Measurements from ENCODE around the gene SETD4.

Gene SETD4

DNA sequence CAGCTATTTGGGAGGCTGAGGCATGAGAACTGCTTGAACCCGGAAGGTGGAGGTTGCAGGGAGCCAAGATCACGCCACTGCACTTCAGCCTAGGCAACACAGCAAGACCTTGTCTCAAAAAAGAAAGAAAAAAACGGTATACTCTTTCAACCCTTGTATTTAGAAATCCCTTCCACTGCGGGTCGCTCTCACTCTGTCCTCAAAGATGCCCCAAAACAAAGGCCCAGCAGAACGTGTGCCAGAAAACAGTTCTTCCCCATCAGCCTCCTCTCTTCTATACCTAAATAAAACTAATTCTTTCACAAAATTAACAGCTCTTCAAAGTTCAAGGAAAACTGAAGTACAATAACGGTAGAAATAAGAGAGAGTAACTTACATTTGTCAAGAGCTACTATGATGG, 13.2 kb downstream of the SETD4 start:
- Histone ChIP-seq H3K4me1 (ENCODE audit: insufficient read depth, low read length) (no peaks in the 10 kb centered on the region), H3K36me3 (ENCODE audit: insufficient read depth, low read length) (peaks cover 16% of the 10 kb centered on the region), H3K9ac (ENCODE audit: low read depth, low read length) (no peak overlapping the region), H3K9me3 (ENCODE audit: control insufficient read depth, insufficient read depth, low read length) (no peaks in the 10 kb centered on the region)

- H3K9me3 ChIP-seq (ENCODE audit: control insufficient read depth, insufficient read depth, low read length): no peaks in the 10 kb centered on the region
- no peak overlapping the region for H3K9ac ChIP-seq (ENCODE audit: low read depth, low read length)
- H3K4me1 ChIP-seq (ENCODE audit: insufficient read depth, low read length): no peaks in the 10 kb centered on the region
- H3K36me3 ChIP-seq (ENCODE audit: insufficient read depth, low read length): peaks cover 24% of the 10 kb centered on the region
These were observed 14.3 kb downstream of the SETD4 start for GRCh38 chr21:36045993-36046392.

GRCh38 chr21:36044056-36044455, 16.3 kb downstream of the SETD4 start:
- Histone ChIP-seq H3K4me1 (ENCODE audit: insufficient read depth, low read length) (no peaks in the 10 kb centered on the region), H3K9me3 (ENCODE audit: control insufficient read depth, insufficient read depth, low read length) (no peaks in the 10 kb centered on the region), H3K36me3 (ENCODE audit: insufficient read depth, low read length) (peaks cover 29% of the 10 kb centered on the region), H3K9ac (ENCODE audit: low read depth, low read length) (no peak overlapping the region)

DNA sequence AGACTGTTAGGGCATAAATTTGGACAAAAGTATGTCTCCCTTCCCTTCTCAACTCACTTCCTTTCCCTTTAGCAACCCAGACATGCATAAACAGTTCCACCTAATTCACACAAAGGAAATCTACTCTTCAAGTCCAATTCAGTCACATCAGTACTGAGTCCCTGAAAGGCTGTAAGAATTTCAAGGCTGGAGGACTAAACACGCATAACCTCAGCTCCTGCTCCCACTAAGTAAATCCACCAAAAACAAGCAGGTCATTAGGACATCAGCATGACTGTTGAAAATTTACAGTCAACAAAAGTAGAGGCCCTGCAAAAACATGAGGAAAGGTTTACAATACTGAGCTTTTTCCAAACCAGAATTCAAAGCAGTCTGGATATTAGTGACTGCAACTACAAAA, 18.4 kb downstream of the SETD4 start:
- Histone ChIP-seq H3K9me3 (ENCODE audit: control insufficient read depth, insufficient read depth, low read length) (no peaks in the 10 kb centered on the region), H3K36me3 (ENCODE audit: insufficient read depth, low read length) (peaks cover 34% of the 10 kb centered on the region), H3K9ac (ENCODE audit: low read depth, low read length) (no peak overlapping the region), H3K4me1 (ENCODE audit: insufficient read depth, low read length) (no peaks in the 10 kb centered on the region)

DNA sequence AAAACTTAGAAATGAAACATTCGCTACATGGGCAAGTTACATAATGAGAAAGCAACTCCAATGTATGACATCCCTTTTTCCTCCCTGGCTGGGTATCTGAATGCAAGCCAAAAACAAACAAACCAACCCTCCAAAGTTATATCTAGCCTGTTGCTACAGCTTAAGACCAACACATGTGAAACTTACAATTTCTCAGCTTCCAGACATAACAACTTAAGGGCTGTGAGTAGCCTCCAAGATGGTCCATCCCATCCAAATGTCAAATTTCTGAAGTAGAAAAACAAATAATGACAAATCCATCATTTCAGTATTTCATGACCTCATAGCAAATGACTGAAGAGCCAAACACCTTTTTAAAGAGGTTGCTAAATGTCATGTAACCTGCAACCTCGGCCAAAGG, 19.9 kb downstream of the SETD4 start:
- Histone ChIP-seq H3K36me3 (ENCODE audit: insufficient read depth, low read length) (peaks cover 30% of the 10 kb centered on the region), H3K9ac (ENCODE audit: low read depth, low read length) (no peak overlapping the region), H3K4me1 (ENCODE audit: insufficient read depth, low read length) (no peaks in the 10 kb centered on the region), H3K9me3 (ENCODE audit: control insufficient read depth, insufficient read depth, low read length) (no peaks in the 10 kb centered on the region)

DNA sequence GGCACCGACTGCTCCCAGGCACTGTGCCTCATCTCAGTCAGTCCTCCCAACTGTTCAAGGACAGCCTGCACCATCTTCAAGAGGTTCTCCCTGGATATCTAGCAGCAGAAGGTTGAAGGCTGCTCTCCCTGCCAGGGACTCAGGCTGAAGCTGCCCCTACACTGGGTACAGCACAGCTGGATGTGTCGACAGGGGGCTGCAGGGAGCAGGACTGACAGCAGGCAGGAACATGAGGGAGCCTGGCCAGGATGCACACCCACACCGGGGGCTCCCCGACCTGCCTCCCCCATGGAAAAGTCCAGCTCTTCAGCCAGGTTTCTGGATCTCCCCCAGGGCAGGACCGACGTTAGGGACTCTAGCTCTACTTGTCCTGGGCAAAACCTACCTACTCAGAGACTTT, 20.5 kb downstream of the SETD4 start:
- H3K36me3 ChIP-seq (ENCODE audit: insufficient read depth, low read length): peaks cover 30% of the 10 kb centered on the region
- H3K4me1 ChIP-seq (ENCODE audit: insufficient read depth, low read length): no peaks in the 10 kb centered on the region
- no peaks in the 10 kb centered on the region for H3K9me3 ChIP-seq (ENCODE audit: control insufficient read depth, insufficient read depth, low read length)
- no peak overlapping the region for H3K9ac ChIP-seq (ENCODE audit: low read depth, low read length)

- Histone ChIP-seq H3K36me3 (ENCODE audit: insufficient read depth, low read length) (peaks cover 35% of the 10 kb centered on the region), H3K9ac (ENCODE audit: low read depth, low read length) (no peak overlapping the region)
These were observed 21.4 kb downstream of the SETD4 start for GRCh38 chr21:36038701-36039497.

DNA sequence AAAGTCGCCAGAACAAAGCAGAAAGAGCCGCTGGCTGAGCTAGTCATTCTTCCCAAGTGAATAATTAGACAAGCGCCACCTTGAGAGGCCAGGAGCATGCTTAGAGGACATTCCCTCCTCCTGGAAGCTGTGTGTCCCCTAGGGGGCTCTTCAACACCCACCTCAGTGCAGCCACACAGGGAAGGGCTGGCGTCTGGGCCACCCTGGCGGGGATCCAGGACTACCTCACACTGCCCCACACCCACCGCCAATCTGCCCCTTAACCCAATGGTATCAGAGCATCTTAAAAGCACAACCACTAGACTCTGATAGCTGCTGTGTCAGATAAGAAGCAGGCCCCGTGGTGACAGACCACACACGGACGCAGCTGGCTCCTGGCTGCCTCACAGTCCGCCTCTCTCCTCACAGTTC, 24.9 kb downstream of the SETD4 start:
- Histone ChIP-seq H3K4me1 (ENCODE audit: insufficient read depth, low read length) (no peaks in the 10 kb centered on the region), H3K36me3 (ENCODE audit: insufficient read depth, low read length) (peaks cover 23% of the 10 kb centered on the region), H3K9me3 (ENCODE audit: control insufficient read depth, insufficient read depth, low read length) (no peaks in the 10 kb centered on the region), H3K9ac (ENCODE audit: low read depth, low read length) (no peak overlapping the region)

More at GRCh38 chr21:36038701-36039497, 21.4 kb downstream of the SETD4 start:
- no peaks in the 10 kb centered on the region for H3K9me3 ChIP-seq (ENCODE audit: control insufficient read depth, insufficient read depth, low read length)
- H3K4me1 ChIP-seq (ENCODE audit: insufficient read depth, low read length): no peaks in the 10 kb centered on the region

DNA sequence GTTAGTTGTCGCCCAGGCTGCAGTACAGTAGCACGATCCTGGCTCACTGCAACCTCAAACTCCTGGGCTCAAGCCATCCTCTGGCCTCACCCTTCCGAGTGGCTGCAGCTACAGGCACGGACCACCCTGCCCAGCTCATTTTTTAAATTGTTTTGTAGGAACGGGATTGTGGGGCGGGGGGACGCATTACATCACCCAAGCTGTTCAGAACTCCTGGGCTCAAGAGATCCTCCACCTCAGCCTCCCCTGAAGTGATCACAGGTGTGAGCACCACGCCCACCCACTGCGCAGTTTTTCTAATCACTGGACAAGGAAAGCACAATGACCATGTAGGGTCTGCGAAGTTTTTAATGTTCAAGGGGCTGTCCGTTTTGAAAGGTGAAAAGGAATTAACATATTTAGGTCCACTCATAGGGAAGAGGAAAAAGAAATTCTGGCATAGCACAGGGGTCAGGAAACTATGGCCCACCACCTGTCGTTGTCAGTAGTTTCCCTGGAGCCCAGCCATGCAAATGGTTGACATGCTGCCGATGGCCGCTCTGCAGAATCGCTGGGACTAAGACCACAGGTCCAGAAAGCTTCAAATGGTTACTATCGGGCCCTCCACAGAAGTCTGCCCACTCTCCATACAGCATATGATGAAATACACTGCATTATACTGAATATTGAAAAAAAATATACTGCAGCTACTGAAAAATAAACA, 26.0 kb downstream of the SETD4 start:
- Histone ChIP-seq H3K4me1 (ENCODE audit: insufficient read depth, low read length) (no peaks in the 10 kb centered on the region), H3K36me3 (ENCODE audit: insufficient read depth, low read length) (peaks cover 18% of the 10 kb centered on the region), H3K9me3 (ENCODE audit: control insufficient read depth, insufficient read depth, low read length) (no peaks in the 10 kb centered on the region), H3K9ac (ENCODE audit: low read depth, low read length) (no peak overlapping the region)

GRCh38 chr21:36032647-36033406, 27.5 kb downstream of the SETD4 start:
- Histone ChIP-seq H3K9ac (ENCODE audit: low read depth, low read length) (no peak overlapping the region), H3K4me1 (ENCODE audit: insufficient read depth, low read length) (no peaks in the 10 kb centered on the region), H3K36me3 (ENCODE audit: insufficient read depth, low read length) (peaks cover 8% of the 10 kb centered on the region), H3K9me3 (ENCODE audit: control insufficient read depth, insufficient read depth, low read length) (no peaks in the 10 kb centered on the region)

DNA sequence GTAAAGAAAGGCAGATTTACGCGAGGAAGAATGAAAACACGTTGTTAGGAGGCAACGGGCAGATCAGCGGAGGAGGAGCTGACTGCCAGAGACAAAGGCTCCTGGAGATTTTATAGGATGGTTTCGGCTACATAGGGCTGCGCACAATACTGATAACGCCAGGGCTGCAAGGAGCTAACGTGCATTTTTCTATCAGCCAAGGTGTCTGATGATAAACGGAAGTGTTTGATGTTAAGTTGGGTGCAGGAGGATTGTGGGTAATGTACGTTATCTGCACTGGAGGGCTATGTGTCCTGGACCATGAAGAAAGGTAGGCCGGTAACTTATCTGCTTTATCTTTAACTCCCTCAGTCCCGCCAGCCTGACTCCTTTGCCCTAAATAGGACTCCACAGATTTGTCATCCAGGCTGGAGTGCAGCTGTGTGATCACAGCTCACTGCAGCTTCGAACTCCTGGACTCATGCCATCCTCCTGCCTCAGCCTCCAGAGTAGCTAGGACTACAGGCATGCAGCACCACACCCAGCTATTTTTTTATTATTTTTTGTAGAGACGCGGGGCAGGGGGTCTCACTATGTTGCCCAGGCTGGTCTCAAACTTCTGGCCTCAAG, 29.6 kb downstream of the SETD4 start:
- H3K9me3 ChIP-seq (ENCODE audit: control insufficient read depth, insufficient read depth, low read length): no peaks in the 10 kb centered on the region
- H3K4me1 ChIP-seq (ENCODE audit: insufficient read depth, low read length): no peaks in the 10 kb centered on the region
- peaks cover 8% of the 10 kb centered on the region for H3K36me3 ChIP-seq (ENCODE audit: insufficient read depth, low read length)
- H3K9ac ChIP-seq (ENCODE audit: low read depth, low read length): no peak overlapping the region

GRCh38 chr21:36029309-36029708, 31.0 kb downstream of the SETD4 start:
- 0 out of 2 replicates have a peak, but pooled peaks cover under 1% of the 10 kb centered on the region for H3K36me3 ChIP-seq (ENCODE audit: insufficient read depth, low read length)
- H3K4me1 ChIP-seq (ENCODE audit: insufficient read depth, low read length): no peaks in the 10 kb centered on the region
- H3K9ac ChIP-seq (ENCODE audit: low read depth, low read length): no peak overlapping the region
- H3K9me3 ChIP-seq (ENCODE audit: control insufficient read depth, insufficient read depth, low read length): no peaks in the 10 kb centered on the region

GRCh38 chr21:36028127-36029069, 31.9 kb downstream of the SETD4 start:
- Histone ChIP-seq H3K9ac (ENCODE audit: low read depth, low read length) (no peak overlapping the region), H3K9me3 (ENCODE audit: control insufficient read depth, insufficient read depth, low read length) (no peaks in the 10 kb centered on the region), H3K36me3 (ENCODE audit: insufficient read depth, low read length) (no peaks in the 10 kb centered on the region), H3K4me1 (ENCODE audit: insufficient read depth, low read length) (no peaks in the 10 kb centered on the region)

Measured in ES-I3 (cell line).